OCI-M2 (cell line): ENCODE results near the gene EFCAB6.

Experiments used
- DNase-seq: peaks from one replicate; lab custom pipeline; 2025; ENCODE audit not compliant: unreplicated experiment; lab: John Stamatoyannopoulos, UW

The EFCAB6 gene

GRCh38 chr22:43817402-43817801, 5.3 kb upstream of the EFCAB6 start:
- DNase-seq: no peak

- no peak for DNase-seq
Observed at GRCh38 chr22:43814264-43814663, 2.2 kb upstream of the EFCAB6 start.

GRCh38 chr22:43812890-43813289, 785 bp upstream of the EFCAB6 start:
- DNase-seq: no peak

- no peak for DNase-seq
Observed at GRCh38 chr22:43811777-43812148, 342 bp downstream of the EFCAB6 start.

- DNase-seq: no peak
Observed at GRCh38 chr22:43802897-43803495, 9.1 kb downstream of the EFCAB6 start.

- DNase-seq: no peak
Observed at GRCh38 chr22:43800970-43801369, 11.1 kb downstream of the EFCAB6 start.

- no peak for DNase-seq
Observed at GRCh38 chr22:43798492-43798891, 13.6 kb downstream of the EFCAB6 start.

- no peak for DNase-seq
Observed at GRCh38 chr22:43796567-43796966, 15.5 kb downstream of the EFCAB6 start.

- no peak for DNase-seq
Observed at GRCh38 chr22:43795320-43795719, 16.8 kb downstream of the EFCAB6 start.

GRCh38 chr22:43792905-43793304, 19.2 kb downstream of the EFCAB6 start:
- no peak for DNase-seq

- DNase-seq: no peak
Observed at GRCh38 chr22:43789452-43789851, 22.7 kb downstream of the EFCAB6 start.

GRCh38 chr22:43783777-43784176, 28.3 kb downstream of the EFCAB6 start:
- DNase-seq: no peak

- DNase-seq: no peak
Observed at GRCh38 chr22:43782448-43782847, 29.7 kb downstream of the EFCAB6 start.

- no peak for DNase-seq
Observed at GRCh38 chr22:43777286-43777685, 34.8 kb downstream of the EFCAB6 start.

GRCh38 chr22:43776081-43776670, 35.9 kb downstream of the EFCAB6 start:
- no peak for DNase-seq

- no peak for DNase-seq
Observed at GRCh38 chr22:43774318-43774915, 37.7 kb downstream of the EFCAB6 start.

GRCh38 chr22:43772831-43773230, 39.3 kb downstream of the EFCAB6 start:
- DNase-seq: no peak

- no peak for DNase-seq
Observed at GRCh38 chr22:43755452-43755851, 56.7 kb downstream of the EFCAB6 start.

- no peak for DNase-seq
Observed at GRCh38 chr22:43755011-43755410, 57.1 kb downstream of the EFCAB6 start.

GRCh38 chr22:43754176-43754575, 57.9 kb downstream of the EFCAB6 start:
- DNase-seq: no peak

GRCh38 chr22:43753688-43754087, 58.4 kb downstream of the EFCAB6 start:
- DNase-seq: no peak

GRCh38 chr22:43750751-43751150, 61.4 kb downstream of the EFCAB6 start:
- DNase-seq: no peak

- no peak for DNase-seq
Observed at GRCh38 chr22:43749473-43749872, 62.6 kb downstream of the EFCAB6 start.
